Epithelial cell of esophagus (primary cell): ENCODE data around the gene NSMCE1.

Experiments used
- DNase-seq: peaks from one replicate; pipeline ENCODE4 v3.0.0; 2010; ENCODE audit warnings: low read depth
- H3K4me3 ChIP-seq: 2 replicates; pipeline ENCODE4 v1.5.1; 2011; ENCODE audit warnings: mild to moderate bottlenecking, low read length, control low read depth
- TF ChIP-seq, protein P1 (sequence below): IDR thresholded peaks from 2 replicates; pipeline ENCODE4 v1.5.1; 2011; ENCODE audit warnings: low read depth, mild to moderate bottlenecking, low read length, control low read depth, inconsistent platforms; ENCODE audit not compliant: insufficient read depth; ENCODE audit errors: missing control alignments

Gene NSMCE1

DNA sequence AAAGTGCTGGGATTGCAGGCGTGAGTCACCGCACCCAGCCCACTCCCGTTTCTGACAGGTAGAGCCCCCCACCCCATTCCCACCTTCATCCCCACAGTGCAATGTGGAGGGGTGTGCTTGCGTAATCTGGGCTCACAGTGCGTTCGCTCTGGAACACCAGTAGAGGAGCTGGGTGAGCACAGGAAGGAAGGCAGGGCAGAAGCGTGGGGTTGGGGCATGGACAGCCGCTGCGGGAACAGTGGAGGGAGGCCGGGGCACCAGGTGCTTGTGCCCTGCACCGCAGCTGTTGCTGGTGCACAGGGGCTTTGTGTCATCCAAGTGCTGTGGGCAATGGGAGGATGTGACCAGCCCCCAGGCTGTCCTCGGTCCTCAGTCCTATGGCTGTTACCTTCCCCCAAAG is 40.5 kb downstream of the NSMCE1 start:
- TF ChIP-seq, protein P1, sequence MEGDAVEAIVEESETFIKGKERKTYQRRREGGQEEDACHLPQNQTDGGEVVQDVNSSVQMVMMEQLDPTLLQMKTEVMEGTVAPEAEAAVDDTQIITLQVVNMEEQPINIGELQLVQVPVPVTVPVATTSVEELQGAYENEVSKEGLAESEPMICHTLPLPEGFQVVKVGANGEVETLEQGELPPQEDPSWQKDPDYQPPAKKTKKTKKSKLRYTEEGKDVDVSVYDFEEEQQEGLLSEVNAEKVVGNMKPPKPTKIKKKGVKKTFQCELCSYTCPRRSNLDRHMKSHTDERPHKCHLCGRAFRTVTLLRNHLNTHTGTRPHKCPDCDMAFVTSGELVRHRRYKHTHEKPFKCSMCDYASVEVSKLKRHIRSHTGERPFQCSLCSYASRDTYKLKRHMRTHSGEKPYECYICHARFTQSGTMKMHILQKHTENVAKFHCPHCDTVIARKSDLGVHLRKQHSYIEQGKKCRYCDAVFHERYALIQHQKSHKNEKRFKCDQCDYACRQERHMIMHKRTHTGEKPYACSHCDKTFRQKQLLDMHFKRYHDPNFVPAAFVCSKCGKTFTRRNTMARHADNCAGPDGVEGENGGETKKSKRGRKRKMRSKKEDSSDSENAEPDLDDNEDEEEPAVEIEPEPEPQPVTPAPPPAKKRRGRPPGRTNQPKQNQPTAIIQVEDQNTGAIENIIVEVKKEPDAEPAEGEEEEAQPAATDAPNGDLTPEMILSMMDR: no peak
- no peak for DNase-seq
- H3K4me3 ChIP-seq: no peak overlapping the region

DNA sequence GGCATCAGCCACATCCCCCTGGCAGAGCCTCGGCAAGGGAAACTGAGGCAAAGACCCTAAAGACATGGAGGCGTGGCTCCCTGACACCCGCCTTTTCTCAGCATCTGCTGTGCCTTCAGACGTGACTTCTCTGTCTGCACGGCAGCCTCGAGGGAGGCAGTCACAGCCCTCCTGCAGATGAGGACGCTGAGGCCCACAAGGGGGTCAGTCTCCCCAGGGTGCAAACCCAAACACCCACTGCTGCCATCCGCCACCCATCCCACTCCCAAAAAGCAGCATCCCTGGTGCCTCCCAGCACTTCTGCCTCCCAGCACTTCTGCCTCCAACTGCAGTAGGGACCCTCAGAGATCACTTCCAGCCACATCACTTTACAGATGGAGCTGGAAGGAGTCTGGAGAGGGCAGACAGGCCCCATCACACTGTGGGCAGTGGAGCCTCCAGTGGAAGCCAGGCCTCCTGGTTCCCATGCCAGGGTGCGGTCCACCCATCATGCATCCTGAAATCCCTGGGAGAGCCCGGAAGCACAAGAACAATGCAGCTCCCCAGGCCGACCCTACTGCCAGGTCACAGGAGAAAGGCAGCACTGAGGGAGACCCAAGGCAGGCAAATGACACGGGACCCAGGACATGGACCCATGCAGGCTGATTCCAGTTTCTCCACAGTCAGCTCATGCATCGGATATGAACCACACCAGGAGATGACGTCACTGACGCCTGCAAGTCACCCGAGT is 41.4 kb downstream of the NSMCE1 start:
- TF ChIP-seq, protein P1: no peak
- no peak for DNase-seq
- H3K4me3 ChIP-seq: no peak overlapping the region

DNA sequence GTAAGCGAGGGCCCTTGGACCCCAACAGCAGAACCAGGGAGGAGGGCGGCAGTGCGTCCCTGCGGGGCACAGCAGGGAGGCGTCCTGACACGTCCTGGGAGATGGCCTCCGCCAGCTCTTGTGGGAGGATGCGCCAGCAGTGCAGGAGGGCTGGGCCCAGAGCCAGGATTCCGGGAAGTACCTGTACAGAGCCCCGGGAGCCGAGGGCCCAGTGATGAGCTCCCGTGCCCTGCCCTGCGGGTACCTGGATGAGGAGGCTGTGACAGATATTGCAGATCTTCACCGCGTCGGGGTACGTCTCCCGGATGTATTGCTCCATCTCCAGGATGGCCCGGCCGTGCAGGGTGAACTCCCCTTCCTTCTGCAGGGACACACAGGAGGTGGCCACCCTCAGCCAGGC is 42.1 kb downstream of the NSMCE1 start:
- peak; percentile 69 for DNase-seq
- H3K4me3 ChIP-seq: no peak overlapping the region
- TF ChIP-seq, protein P1: no peak

DNA sequence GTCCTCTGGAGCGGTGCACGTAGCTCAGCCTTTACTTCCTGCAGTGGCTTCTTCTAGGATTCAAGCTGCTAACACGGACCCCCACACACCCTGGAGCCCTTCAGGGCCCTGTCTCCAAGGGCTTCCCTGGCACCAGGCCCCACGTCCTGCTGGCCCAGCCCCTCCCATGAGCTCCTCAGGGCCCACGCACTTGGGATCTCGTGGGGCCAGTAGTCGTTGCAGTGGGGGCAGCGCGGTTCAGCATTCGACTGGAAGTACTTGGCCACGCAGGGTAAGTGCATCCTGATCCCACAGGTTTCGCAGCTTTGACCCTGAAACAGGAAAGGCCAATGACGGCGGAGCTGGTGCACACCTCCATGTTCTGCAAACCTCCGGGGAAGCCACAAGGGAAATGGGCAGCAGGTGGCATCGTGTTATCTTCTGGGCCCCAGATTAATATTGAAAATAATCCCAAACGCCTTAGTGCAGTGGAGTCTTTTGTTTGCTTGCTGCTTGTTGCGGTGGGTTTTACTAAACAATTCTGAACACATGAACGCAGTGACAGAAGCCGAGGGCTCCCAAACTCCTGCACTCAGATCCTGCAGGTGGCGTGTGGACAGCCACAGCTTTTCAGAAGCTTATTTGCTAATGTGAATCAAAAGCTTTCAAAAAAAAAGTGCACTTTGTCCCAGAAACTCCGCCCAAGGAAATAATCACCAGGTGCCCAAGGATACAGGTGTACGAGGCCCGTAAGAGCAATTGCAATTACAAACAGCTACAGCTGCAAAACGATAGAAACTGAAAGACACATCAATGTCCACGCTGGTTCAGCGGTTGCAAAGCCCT is 42.8 kb downstream of the NSMCE1 start:
- no peak overlapping the region for H3K4me3 ChIP-seq
- DNase-seq: no peak
- TF ChIP-seq, protein P1: no peak

DNA sequence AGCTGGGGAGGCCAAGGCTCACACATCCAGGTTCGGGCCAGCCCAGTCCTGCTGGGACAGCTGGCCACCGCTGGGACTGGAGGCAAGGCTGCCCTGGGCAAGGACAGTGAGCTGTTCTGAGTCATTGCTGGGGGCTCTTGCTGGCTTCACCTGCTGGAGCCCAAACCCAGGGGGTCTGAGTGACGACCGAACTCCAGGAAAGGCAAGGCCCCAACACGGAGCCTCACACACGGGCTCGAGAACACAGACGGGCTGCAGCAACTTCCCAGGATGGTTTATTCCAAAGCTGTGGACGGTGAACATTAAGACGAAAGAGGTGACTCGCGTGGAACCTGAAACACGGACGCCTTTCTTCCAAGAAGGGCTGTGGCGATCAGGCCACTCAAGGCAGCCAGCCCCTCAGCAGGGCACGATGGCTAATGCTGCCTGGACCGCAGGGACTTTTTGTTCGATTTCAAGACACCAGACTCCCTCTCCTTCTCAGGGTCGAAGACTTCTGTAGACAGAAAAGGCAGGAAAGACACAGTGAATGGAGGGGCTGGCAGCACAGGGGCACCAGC is 43.8 kb downstream of the NSMCE1 start:
- TF ChIP-seq, protein P1: no peak
- no peak overlapping the region for H3K4me3 ChIP-seq
- no peak for DNase-seq

DNA sequence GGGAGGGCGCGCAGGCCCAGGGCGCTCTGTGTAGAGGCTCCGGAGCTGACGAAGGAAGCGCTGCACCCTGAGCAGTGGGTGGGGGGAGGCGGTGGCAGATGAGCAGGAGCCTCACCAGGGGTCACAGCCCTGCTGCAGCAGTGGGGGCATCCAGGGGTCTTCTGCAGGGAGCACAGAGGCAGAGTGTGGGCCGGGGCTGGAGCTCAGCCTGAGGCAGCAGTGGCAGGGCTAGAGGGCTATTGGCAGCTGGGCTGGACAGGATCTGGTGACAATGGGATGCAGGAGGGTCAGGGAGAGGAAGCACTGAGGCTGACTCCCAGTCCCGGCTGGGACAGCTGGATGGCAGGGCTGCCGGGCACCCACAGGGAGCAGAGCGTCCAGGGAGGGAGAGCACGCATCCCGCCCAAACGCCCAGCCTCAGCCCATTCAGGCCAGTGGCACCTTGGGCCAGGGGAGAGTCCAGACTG is 44.3 kb downstream of the NSMCE1 start:
- TF ChIP-seq, protein P1: no peak
- H3K4me3 ChIP-seq: no peak overlapping the region
- DNase-seq: no peak
